PFSK-1 (cell line): ENCODE results near the gene IFT74.

Source experiments
- FOXP2 ChIP-seq: optimal IDR thresholded peaks from 2 replicates; pipeline ENCODE3; 2011; ENCODE audit warnings: borderline replicate concordance, control low read depth, inconsistent platforms; ENCODE audit not compliant: insufficient read depth; ENCODE audit errors: extremely low read length, extremely low read depth
- POLR2AphosphoS5 ChIP-seq: IDR thresholded peaks from 2 replicates; pipeline ENCODE4 v1.6.1; 2012; ENCODE audit warnings: low read depth, mild to moderate bottlenecking, control low read depth, low read length, moderate library complexity
- SIN3A ChIP-seq: IDR thresholded peaks from 2 replicates; pipeline ENCODE4 v1.6.1; 2012; ENCODE audit warnings: mild to moderate bottlenecking, low read length, moderate library complexity, borderline replicate concordance; ENCODE audit not compliant: insufficient read depth
- TAF1 ChIP-seq: IDR thresholded peaks from 2 replicates; pipeline ENCODE4 v1.6.1; 2012; ENCODE audit warnings: low read length, control low read depth, borderline replicate concordance; ENCODE audit not compliant: insufficient read depth

GRCh38 chr9:26940779-26941178, 15.4 kb upstream of the IFT74 start:
- TF ChIP-seq POLR2AphosphoS5 = no peak
- TF ChIP-seq TAF1 = no peak
- TF ChIP-seq FOXP2 = no peak
- TF ChIP-seq SIN3A = no peak
